Neuronal stem cell (in vitro differentiated cells): ENCODE results near the gene JAGN1.

Experiments used
- DNase-seq: peaks from one replicate; pipeline ENCODE4 v3.0.0-alpha.2; 2013; ENCODE audit warnings: low spot score
- H2AFZ ChIP-seq: one replicate; pipeline ENCODE4 v1.6.1; 2013; ENCODE audit warnings: mild to moderate bottlenecking, low read length, inconsistent platforms
- H2AK5ac ChIP-seq: 2 replicates; pipeline ENCODE4 v1.6.1; 2013; ENCODE audit warnings: low read depth, mild to moderate bottlenecking, inconsistent platforms, low read length, moderate library complexity, mixed read lengths
- H2BK120ac ChIP-seq: 2 replicates; pipeline ENCODE4 v1.6.1; 2013; ENCODE audit warnings: low read depth, mild to moderate bottlenecking, inconsistent platforms, low read length, moderate library complexity, mixed read lengths
- H2BK12ac ChIP-seq: one replicate; pipeline ENCODE4 v1.6.1; 2013; ENCODE audit warnings: low read length, inconsistent platforms
- H2BK15ac ChIP-seq: 2 replicates; pipeline ENCODE4 v1.6.1; 2013; ENCODE audit warnings: mild to moderate bottlenecking, low read length, inconsistent platforms, mixed read lengths
- H2BK5ac ChIP-seq: one replicate; pipeline ENCODE4 v1.6.1; 2013; ENCODE audit warnings: inconsistent platforms, mild to moderate bottlenecking, low read length, moderate library complexity
- H3K14ac ChIP-seq: one replicate; pipeline ENCODE4 v1.6.1; 2013; ENCODE audit warnings: low read length, inconsistent platforms
- H3K18ac ChIP-seq: 2 replicates; pipeline ENCODE4 v1.6.1; 2013; ENCODE audit warnings: low read length, inconsistent platforms
- H3K23ac ChIP-seq: 2 replicates; pipeline ENCODE4 v1.6.1; 2013; ENCODE audit warnings: low read depth, mild to moderate bottlenecking, mixed read lengths, low read length, inconsistent platforms; ENCODE audit not compliant: poor library complexity
- H3K27ac ChIP-seq: replicated peaks from 3 replicates; pipeline ENCODE4 v1.5.1; 2013; ENCODE audit warnings: low read length, inconsistent platforms
- H3K27me3 ChIP-seq, 3 experiments: 2 replicates each; pipeline ENCODE4 v1.6.1; 2013; ENCODE audit warnings: low read length in 3 of 3, mild to moderate bottlenecking in 2 of 3, inconsistent platforms in 1 of 3, low read depth in 1 of 3, mixed read lengths in 1 of 3, moderate library complexity in 1 of 3; ENCODE audit not compliant: control insufficient read depth in 3 of 3, insufficient read depth in 3 of 3
- H3K36me3 ChIP-seq, 2 donors: replicated peaks in 1 of 2; 2 replicates each; pipeline ENCODE4 v1.6.1; 2013; ENCODE audit warnings: low read length in 2 of 2; ENCODE audit not compliant: control insufficient read depth in 2 of 2, insufficient read depth in 2 of 2
- H3K4ac ChIP-seq: 2 replicates; pipeline ENCODE4 v1.6.1; 2013; ENCODE audit warnings: inconsistent platforms, mild to moderate bottlenecking, low read length, moderate library complexity
- H3K4me1 ChIP-seq, 2 donors: 1 replicate in 1 of 2; 2 replicates in 1 of 2; pipeline ENCODE4 v1.6.1; 2013; ENCODE audit warnings: low read length in 2 of 2, low read depth in 1 of 2; ENCODE audit not compliant: control insufficient read depth in 2 of 2, insufficient read depth in 1 of 2
- H3K4me2 ChIP-seq: one replicate; pipeline ENCODE4 v1.6.1; 2013; ENCODE audit warnings: mild to moderate bottlenecking, low read length, inconsistent platforms; ENCODE audit not compliant: insufficient read depth, poor library complexity, severe bottlenecking
- H3K4me3 ChIP-seq, 2 donors: 2 replicates each; pipeline ENCODE4 v1.5.1; 2013; ENCODE audit warnings: low read length in 2 of 2, mild to moderate bottlenecking in 2 of 2, inconsistent platforms in 1 of 2, moderate library complexity in 1 of 2
- H3K79me1 ChIP-seq: one replicate; pipeline ENCODE4 v1.6.1; 2013; ENCODE audit warnings: low read depth, mild to moderate bottlenecking, inconsistent platforms, low read length, moderate library complexity
- H3K9ac ChIP-seq: one replicate; pipeline ENCODE4 v1.6.1; 2013; ENCODE audit warnings: mild to moderate bottlenecking, low read depth, low read length, inconsistent platforms; ENCODE audit not compliant: poor library complexity
- H3K9me3 ChIP-seq, 2 donors: replicated peaks in 1 of 2; 2 replicates each; pipeline versions ENCODE3 to v1.6.1; 2013; ENCODE audit warnings: low read length in 2 of 2, mild to moderate bottlenecking in 2 of 2, inconsistent platforms in 1 of 2, low read depth in 1 of 2, mixed read lengths in 1 of 2, moderate library complexity in 1 of 2; ENCODE audit not compliant: control insufficient read depth in 2 of 2, insufficient read depth in 1 of 2
- H4K8ac ChIP-seq: one replicate; pipeline ENCODE4 v1.6.1; 2013; ENCODE audit warnings: low read depth, mild to moderate bottlenecking, inconsistent platforms, low read length, moderate library complexity
- H4K91ac ChIP-seq: one replicate; pipeline ENCODE4 v1.6.1; 2013; ENCODE audit warnings: low read length, low read depth, mild to moderate bottlenecking, inconsistent platforms; ENCODE audit not compliant: poor library complexity
- WGBS, 2 donors: extraction: QIAGEN DNeasy Blood & Tissue Kit; methylation state at CpG; one replicate each; pipeline ENCODE4 v1.1.7; 2013; ENCODE audit warnings: missing lambda C conversion rate in 2 of 2, mixed read lengths in 1 of 2; ENCODE audit not compliant: insufficient read length in 2 of 2, insufficient replicate concordance in 1 of 2; ENCODE audit errors: extremely low coverage in 2 of 2; 5-methylcytosine and 5-hydroxymethylcytosine counted together

JAGN1 gene

DNA sequence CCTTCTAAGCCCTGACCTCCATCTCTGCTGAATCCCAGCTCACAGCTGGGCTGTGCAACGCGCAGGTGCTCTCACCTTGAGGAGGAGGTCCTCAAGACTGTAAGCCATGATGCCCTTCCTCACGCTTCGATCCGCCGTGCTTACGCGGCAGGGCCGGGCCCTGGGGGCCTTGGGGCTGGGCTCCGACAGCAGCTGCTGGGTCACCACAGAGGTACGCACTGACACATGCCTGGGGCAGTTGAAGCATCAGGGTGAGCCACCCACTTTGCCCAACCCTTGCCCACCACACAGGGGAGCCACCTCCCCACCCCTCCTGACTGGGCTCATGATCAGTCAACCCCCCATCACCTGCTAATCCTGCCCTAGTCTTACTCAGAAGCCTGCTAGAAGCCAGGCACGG lies 13.4 kb upstream of the JAGN1 start:
- no CpG with 5 or more reads among the region's 12 CpGs for WGBS, 2 donors
- H2AK5ac ChIP-seq: no peak overlapping the region
- H4K91ac ChIP-seq: no peak overlapping the region
- no peak overlapping the region for H2AFZ ChIP-seq
- no peak overlapping the region for H2BK5ac ChIP-seq
- peaks cover 0 to 15% (median 0%) of the 10 kb centered on the region in 3 experiments for H3K27me3 ChIP-seq
- no peak overlapping the region for H2BK12ac ChIP-seq
- H2BK120ac ChIP-seq: no peak overlapping the region
- no peak overlapping the region for H4K8ac ChIP-seq
- no peak overlapping the region for H3K4me3 ChIP-seq
- H3K9ac ChIP-seq: no peak overlapping the region
- H3K27ac ChIP-seq: no peak overlapping the region
- DNase-seq: no peak
- no peaks in the 10 kb centered on the region for H3K36me3 ChIP-seq
- H3K23ac ChIP-seq: no peak overlapping the region
- no peak overlapping the region for H3K14ac ChIP-seq
- H3K79me1 ChIP-seq: no peaks in the 10 kb centered on the region
- H3K4me1 ChIP-seq: no peaks in the 10 kb centered on the region
- H2BK15ac ChIP-seq: no peak overlapping the region
- H3K4ac ChIP-seq: no peak overlapping the region
- H3K9me3 ChIP-seq: no peaks in the 10 kb centered on the region
- H3K4me2 ChIP-seq: no peak overlapping the region
- H3K18ac ChIP-seq: no peak overlapping the region

DNA sequence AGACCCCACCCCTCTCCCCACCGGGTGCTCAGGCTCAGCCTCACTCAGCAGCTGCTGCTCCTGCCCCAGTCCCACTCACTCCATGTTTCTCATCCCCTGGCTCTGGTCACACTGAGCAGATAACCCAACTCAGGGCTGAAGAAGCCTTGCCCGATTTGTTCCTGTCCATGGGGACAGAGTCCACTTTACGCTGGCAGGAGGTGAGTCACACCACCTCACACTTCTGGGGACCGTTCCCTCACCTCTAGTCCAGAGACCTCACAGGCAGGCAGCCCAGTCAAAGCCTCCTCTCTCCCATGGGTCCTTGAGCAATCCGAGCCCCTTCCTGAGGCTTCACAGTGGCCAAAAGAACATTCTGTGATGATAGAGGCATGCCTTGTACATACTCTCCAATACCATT lies 11.7 kb upstream of the JAGN1 start:
- Histone ChIP-seq H3K18ac (no peak overlapping the region), H2BK12ac (peak overlapping the region; percentile 16), H2BK5ac (no peak overlapping the region), H3K4me2 (no peak overlapping the region), H2BK15ac (no peak overlapping the region), H2AK5ac (no peak overlapping the region), H3K4me3 (no peak overlapping the region), H3K9ac (no peak overlapping the region), H3K4ac (no peak overlapping the region), H3K27me3 (peaks cover 0 to 15% (median 0%) of the 10 kb centered on the region in 3 experiments), H4K91ac (no peak overlapping the region), H3K79me1 (no peaks in the 10 kb centered on the region), H3K14ac (no peak overlapping the region), H3K9me3 (no peaks in the 10 kb centered on the region), H3K27ac (no peak overlapping the region), H2AFZ (no peak overlapping the region), H3K4me1 (no peaks in the 10 kb centered on the region), H4K8ac (peak overlapping the region; percentile 72), H2BK120ac (no peak overlapping the region), H3K36me3 (no peaks in the 10 kb centered on the region), H3K23ac (no peak overlapping the region)
- no peak for DNase-seq
- WGBS, 2 donors: no CpG with 5 or more reads among the region's 5 CpGs

GRCh38 chr3:9879830-9880549 lies 10.4 kb upstream of the JAGN1 start, which contains the start of gene CIDEC:
CIDEC (minus strand) TSS chr3:9880253; CDS start chr3:9878486, 1,767 bp downstream.
- no peak within 1 kb of the TSS for H3K14ac ChIP-seq
- no peaks in the 10 kb centered on the region for H3K36me3 ChIP-seq
- H2BK5ac ChIP-seq: no peak within 1 kb of the TSS
- H3K27ac ChIP-seq: no peak within 1 kb of the TSS
- H4K8ac ChIP-seq: no peak within 1 kb of the TSS
- H4K91ac ChIP-seq: no peak within 1 kb of the TSS
- DNase-seq: no peak
- no peak within 1 kb of the TSS for H3K18ac ChIP-seq
- no peak within 1 kb of the TSS for H2BK120ac ChIP-seq
- no peaks in the 10 kb centered on the region for H3K79me1 ChIP-seq
- H2AFZ ChIP-seq: no peak within 1 kb of the TSS
- H3K4ac ChIP-seq: no peak within 1 kb of the TSS
- H3K23ac ChIP-seq: no peak within 1 kb of the TSS
- no peak within 1 kb of the TSS for H3K4me3 ChIP-seq
- no peak within 1 kb of the TSS for H3K9ac ChIP-seq
- no peak within 1 kb of the TSS for H3K4me2 ChIP-seq
- no CpG with 5 or more reads among the region's 7 CpGs for WGBS, 2 donors
- H2AK5ac ChIP-seq: no peak within 1 kb of the TSS
- H2BK15ac ChIP-seq: no peak within 1 kb of the TSS
- peaks cover 0 to 15% (median 0%) of the 10 kb centered on the region in 3 experiments for H3K27me3 ChIP-seq
- H2BK12ac ChIP-seq: no peak within 1 kb of the TSS
- H3K4me1 ChIP-seq: no peaks in the 10 kb centered on the region
- H3K9me3 ChIP-seq: no peaks in the 10 kb centered on the region

GRCh38 chr3:9881441-9881840 lies 9.0 kb upstream of the JAGN1 start:
- no peak for DNase-seq
- no CpG with 5 or more reads among the region's 1 CpG for whole genome bisulfite sequencing, 2 donors

More at GRCh38 chr3:9881441-9881840, 9.0 kb upstream of the JAGN1 start:
- H2BK15ac ChIP-seq: no peak overlapping the region
- no peak overlapping the region for H3K4me2 ChIP-seq
- no peak overlapping the region for H3K18ac ChIP-seq
- no peak overlapping the region for H2BK5ac ChIP-seq
- no peaks in the 10 kb centered on the region for H3K79me1 ChIP-seq
- H3K36me3 ChIP-seq: no peaks in the 10 kb centered on the region
- H2AFZ ChIP-seq: no peak overlapping the region
- H2BK12ac ChIP-seq: no peak overlapping the region
- H2AK5ac ChIP-seq: no peak overlapping the region
- no peak overlapping the region for H3K9ac ChIP-seq
- no peak overlapping the region for H3K27ac ChIP-seq
- H3K4ac ChIP-seq: no peak overlapping the region
- no peaks in the 10 kb centered on the region for H3K4me1 ChIP-seq
- no peak overlapping the region for H3K23ac ChIP-seq
- no peak overlapping the region for H4K8ac ChIP-seq
- no peak overlapping the region for H3K4me3 ChIP-seq
- peaks cover 0 to 15% (median 0%) of the 10 kb centered on the region in 3 experiments for H3K27me3 ChIP-seq
- H3K14ac ChIP-seq: no peak overlapping the region
- H2BK120ac ChIP-seq: no peak overlapping the region
- H4K91ac ChIP-seq: no peak overlapping the region
- H3K9me3 ChIP-seq: no peaks in the 10 kb centered on the region
